Testis (tissue), 3 donors: ENCODE measurements around the gene KDM2A. TPM values are rescaled to one million over a fixed set of nuclear protein-coding genes. Genes with fewer than 3 reads are reported as not detected.

Experiments
- DNase-seq: peaks from one replicate; pipeline ENCODE4 v3.0.0-alpha.2; 2019
- H3K27ac ChIP-seq, 2 donors: fragments of 200-600 bp; sonication (generic); one replicate each; pipeline ENCODE4 v1.5.1; 2019
- H3K27me3 ChIP-seq: fragments of 200-600 bp; sonication (generic); one replicate; pipeline ENCODE4 v1.5.1; 2019
- H3K36me3 ChIP-seq: fragments of 200-600 bp; sonication (generic); one replicate; pipeline ENCODE4 v1.5.1; 2017; ENCODE audit warnings: low read depth; ENCODE audit errors: missing control alignments
- H3K4me1 ChIP-seq: fragments of 200-600 bp; sonication (generic); one replicate; pipeline ENCODE4 v1.5.1; 2019
- H3K4me3 ChIP-seq, 2 donors: fragments of 200-600 bp; sonication (generic); one replicate each; pipeline ENCODE4 v1.5.1; 2017 to 2019
- H3K9me3 ChIP-seq: fragments of 200-600 bp; sonication (generic); one replicate; pipeline ENCODE4 v1.5.1; 2017
- POLR2A ChIP-seq: fragments of 450-650 bp; IDR thresholded peaks from one replicate; pipeline ENCODE4 v1.6.1; 2017; ENCODE audit warnings: antibody characterized with exemption, mild to moderate bottlenecking, moderate library complexity
- WGBS, 2 donors: methylation state at CpG; one replicate each; pipeline ENCODE4 v1.1.5; 2018; 5-methylcytosine and 5-hydroxymethylcytosine counted together
- intact Hi-C: fragments of 100-400 bp; cut with DNase I; formaldehyde crosslinking; loops from one replicate; pipeline ENCODE4 v1.15.1; 2023; ENCODE audit warnings: low total_unique reads
- polyA plus RNA-seq: library from polyadenylated mRNA; stranded (reverse); fragments of 350-450 nt; fragmentation: Illumina TruSeq; extraction: RNeasy Lipid Tissue Mini Kit (QIAGEN cat#74804); gene quantifications from one replicate; pipeline ENCODE4 v1.2.3, GENCODE V29; 2014; ENCODE audit warnings: low read depth, low replicate concordance; ENCODE audit not compliant: insufficient read depth
- total RNA-seq, 2 donors: library from RNA; depleted of rRNA; stranded (reverse); fragments of >200 nt; gene quantifications; one replicate each; pipeline ENCODE4 v1.2.3, GENCODE V29; 2016
- TF ChIP-seq, protein P1 (sequence below), 3 experiments: fragments of 450-650 bp in 2 of 3; fragments of 200-600 bp in 1 of 3; sonication (generic) in 1 of 3; IDR thresholded peaks; one replicate each; pipeline ENCODE4 v1.5.1; 2016 to 2019; ENCODE audit warnings: antibody characterized with exemption in 3 of 3, mild to moderate bottlenecking in 2 of 3, moderate library complexity in 1 of 3

Gene KDM2A
- total and polyA plus RNA-seq, 3 donors from 2014 or later: 106 to 169 (median 142) TPM

DNA sequence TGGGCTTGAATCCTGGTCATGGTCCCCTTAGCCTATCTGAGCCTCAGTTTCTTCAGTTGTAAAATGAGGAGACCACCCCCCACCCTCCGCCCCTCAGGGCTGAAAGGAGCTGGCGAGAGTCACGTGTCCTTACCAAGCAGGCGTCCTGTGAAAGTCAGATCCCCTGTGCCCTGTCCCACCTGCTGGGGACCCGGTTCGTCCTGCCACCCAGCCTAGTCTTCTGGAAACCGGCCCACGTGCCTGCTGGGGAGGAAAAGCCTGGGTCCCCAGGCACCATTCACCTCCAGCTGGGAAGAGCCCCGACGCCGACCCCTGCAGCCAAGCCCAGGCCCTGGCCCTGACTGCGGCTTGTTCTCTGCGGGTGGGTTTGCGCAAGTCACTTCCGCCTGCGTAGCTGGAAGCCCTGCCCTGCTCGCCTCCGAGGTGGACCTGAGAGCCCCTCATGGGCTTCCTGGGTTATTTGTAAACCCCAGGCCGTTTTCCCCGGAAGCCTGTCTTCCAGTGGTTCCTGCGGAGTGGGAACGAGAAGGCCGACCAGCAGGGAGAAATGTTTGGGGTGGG is 183.6 kb downstream of the KDM2A start:
- H3K27ac ChIP-seq: peak overlapping the region; percentile 17 to 66
- TF ChIP-seq, protein P1, sequence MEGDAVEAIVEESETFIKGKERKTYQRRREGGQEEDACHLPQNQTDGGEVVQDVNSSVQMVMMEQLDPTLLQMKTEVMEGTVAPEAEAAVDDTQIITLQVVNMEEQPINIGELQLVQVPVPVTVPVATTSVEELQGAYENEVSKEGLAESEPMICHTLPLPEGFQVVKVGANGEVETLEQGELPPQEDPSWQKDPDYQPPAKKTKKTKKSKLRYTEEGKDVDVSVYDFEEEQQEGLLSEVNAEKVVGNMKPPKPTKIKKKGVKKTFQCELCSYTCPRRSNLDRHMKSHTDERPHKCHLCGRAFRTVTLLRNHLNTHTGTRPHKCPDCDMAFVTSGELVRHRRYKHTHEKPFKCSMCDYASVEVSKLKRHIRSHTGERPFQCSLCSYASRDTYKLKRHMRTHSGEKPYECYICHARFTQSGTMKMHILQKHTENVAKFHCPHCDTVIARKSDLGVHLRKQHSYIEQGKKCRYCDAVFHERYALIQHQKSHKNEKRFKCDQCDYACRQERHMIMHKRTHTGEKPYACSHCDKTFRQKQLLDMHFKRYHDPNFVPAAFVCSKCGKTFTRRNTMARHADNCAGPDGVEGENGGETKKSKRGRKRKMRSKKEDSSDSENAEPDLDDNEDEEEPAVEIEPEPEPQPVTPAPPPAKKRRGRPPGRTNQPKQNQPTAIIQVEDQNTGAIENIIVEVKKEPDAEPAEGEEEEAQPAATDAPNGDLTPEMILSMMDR (IDR thresholded peaks at IDR 0.05): no peak
- no peak for TF ChIP-seq POLR2A
- peak overlapping the region; percentile 60 to 93 for H3K4me3 ChIP-seq
- WGBS, 2 donors: 28 to 32% methylated on average over 12 to 23 of the region's 23 CpGs
- H3K36me3 ChIP-seq: no peaks in the 10 kb centered on the region
- no peaks in the 10 kb centered on the region for H3K9me3 ChIP-seq
- peaks cover 20% of the 10 kb centered on the region for H3K4me1 ChIP-seq
- no peak for DNase-seq
- intact Hi-C loops: no loop called here
- no peaks in the 10 kb centered on the region for H3K27me3 ChIP-seq

DNA sequence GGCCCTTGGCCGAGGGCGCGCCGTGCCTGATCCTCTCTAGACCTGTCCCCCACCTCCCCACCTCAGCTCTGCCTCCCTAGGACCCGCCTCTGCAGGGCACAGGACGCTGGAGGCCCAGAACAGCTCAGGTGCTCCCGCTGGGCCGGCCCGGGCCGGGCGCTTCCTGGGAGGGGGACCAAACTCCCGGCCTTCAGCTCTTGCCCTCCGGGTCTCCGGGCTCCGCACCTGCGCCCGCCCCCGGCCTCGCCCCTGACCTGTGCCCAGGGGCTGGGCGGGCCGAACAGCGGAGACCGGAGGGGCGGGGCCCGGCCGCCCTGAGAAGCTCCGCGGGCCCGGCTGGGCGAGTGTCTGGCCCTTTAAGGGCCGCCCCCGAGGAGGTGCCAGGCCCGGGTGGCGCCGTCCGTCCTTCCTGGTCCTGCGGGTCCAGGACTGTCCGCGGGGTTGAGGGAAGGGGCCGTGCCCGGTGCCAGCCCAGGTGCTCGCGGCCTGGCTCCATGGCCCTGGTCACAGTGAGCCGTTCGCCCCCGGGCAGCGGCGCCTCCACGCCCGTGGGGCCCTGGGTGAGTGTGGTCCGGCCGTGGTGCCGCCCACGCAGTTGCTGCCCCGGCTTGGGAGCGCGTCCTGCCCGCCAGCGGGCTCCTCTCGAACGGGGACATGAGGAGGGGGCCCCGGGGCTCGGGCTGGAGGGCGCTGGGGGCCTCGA is 184.2 kb downstream of the KDM2A start, which contains the start of gene SSH3:
Gene SSH3, plus strand, starts transcription at position 399 of the 703 bp plus-strand sequence. Its CDS starts 96 bp downstream, at position 495.
- 1% methylated on average over 59 of the region's 65 CpGs; no CpG with 5 or more reads in 1 of the 2 donors for WGBS, 2 donors
- H3K36me3 ChIP-seq: no peaks in the 10 kb centered on the region
- DNase-seq: peak; percentile 79
- peaks cover 20% of the 10 kb centered on the region for H3K4me1 ChIP-seq
- intact Hi-C loops: no loop called here
- TF ChIP-seq POLR2A: no peak
- TF ChIP-seq, protein P1 (IDR thresholded peaks at IDR 0.05): no peak
- H3K4me3 ChIP-seq: peak within 1 kb of the TSS; percentile 60 to 93
- H3K9me3 ChIP-seq: no peaks in the 10 kb centered on the region
- H3K27me3 ChIP-seq: no peaks in the 10 kb centered on the region
- H3K27ac ChIP-seq: peak within 1 kb of the TSS; percentile 17 to 66

DNA sequence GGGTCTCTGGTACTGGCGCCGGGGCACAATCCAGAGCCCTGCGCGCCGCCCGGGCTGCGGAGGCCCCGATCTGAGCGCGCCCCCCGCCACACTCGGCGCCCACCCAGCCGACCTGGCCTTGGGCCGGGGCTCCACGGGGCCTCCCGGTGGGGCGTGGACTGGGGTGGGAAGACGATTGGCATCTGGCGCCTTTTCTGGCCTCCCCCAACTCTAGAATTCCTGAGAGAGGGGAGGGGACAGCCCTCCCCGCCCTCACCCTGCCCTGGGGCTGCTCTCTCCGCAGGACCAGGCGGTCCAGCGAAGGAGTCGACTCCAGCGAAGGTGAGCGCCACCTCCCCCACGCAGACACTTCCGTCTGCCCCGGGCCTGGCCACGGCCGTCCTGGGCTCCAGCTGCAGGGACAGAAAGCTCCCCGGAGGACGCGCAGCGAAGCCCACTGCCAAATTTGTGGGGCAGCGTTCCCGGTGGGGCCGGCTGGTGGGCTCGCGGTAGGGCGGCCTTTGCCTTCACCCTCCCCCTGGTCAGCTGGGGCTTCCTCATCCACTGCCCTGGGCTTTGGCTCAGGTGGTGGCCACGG is 184.9 kb downstream of the KDM2A start:
- WGBS, 2 donors: 1 to 2% methylated on average over 11 to 40 of the region's 43 CpGs
- Histone ChIP-seq H3K27ac (peak overlapping the region; percentile 17 to 66), H3K4me1 (peaks cover 20% of the 10 kb centered on the region), H3K9me3 (no peaks in the 10 kb centered on the region), H3K4me3 (peak overlapping the region; percentile 60 to 93), H3K27me3 (no peaks in the 10 kb centered on the region), H3K36me3 (no peaks in the 10 kb centered on the region)
- no peak for DNase-seq
- TF ChIP-seq, protein P1 (IDR thresholded peaks at IDR 0.05): no peak
- no peak for TF ChIP-seq POLR2A
- intact Hi-C loops: no loop called here

DNA sequence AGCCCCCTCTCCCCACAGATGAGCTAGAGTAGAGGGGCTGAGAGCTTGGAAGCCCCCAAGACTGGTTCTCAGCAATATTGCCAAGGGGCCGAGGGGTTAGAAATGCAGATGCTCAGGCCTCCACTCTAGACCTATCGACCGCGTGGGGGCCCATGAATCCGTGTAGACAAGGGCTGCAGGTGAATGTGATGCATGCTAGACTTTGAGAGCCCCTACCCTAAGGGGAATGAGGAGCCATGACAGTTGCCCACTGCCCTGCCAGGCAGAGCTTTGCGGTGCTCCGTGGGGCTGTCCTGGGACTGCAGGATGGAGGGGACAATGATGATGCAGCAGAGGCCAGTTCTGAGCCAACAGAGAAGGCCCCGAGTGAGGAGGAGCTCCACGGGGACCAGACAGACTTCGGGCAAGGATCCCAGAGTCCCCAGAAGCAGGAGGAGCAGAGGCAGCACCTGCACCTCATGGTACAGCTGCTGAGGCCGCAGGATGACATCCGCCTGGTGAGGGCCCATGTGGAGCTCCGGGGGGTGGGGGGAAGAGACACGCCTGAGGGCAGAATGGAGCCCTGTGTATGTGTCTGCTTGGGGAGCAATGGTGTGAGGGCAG is 185.5 kb downstream of the KDM2A start:
- Histone ChIP-seq H3K27me3 (no peaks in the 10 kb centered on the region), H3K4me3 (peak overlapping the region in 1 of 2 donors; percentile 93), H3K36me3 (no peaks in the 10 kb centered on the region), H3K9me3 (no peaks in the 10 kb centered on the region), H3K27ac (no peak overlapping the region), H3K4me1 (peaks cover 20% of the 10 kb centered on the region)
- 56 to 84% methylated on average over 8 to 14 of the region's 14 CpGs for WGBS, 2 donors
- TF ChIP-seq POLR2A: no peak
- TF ChIP-seq, protein P1 (IDR thresholded peaks at IDR 0.05): no peak
- DNase-seq: no peak
- intact Hi-C loops: no loop called here
